Measurements from ENCODE around the gene EXOC4. TPM values are rescaled to one million over a fixed set of nuclear protein-coding genes. Genes with fewer than 3 reads are reported as not detected.

Gene EXOC4
- total and polyA plus RNA-seq, 2 of the 13 experiments (the other 11 are each of a cell fraction or from before 2014, with no cell fraction given) = 22.5 to 39.0 TPM

DNA sequence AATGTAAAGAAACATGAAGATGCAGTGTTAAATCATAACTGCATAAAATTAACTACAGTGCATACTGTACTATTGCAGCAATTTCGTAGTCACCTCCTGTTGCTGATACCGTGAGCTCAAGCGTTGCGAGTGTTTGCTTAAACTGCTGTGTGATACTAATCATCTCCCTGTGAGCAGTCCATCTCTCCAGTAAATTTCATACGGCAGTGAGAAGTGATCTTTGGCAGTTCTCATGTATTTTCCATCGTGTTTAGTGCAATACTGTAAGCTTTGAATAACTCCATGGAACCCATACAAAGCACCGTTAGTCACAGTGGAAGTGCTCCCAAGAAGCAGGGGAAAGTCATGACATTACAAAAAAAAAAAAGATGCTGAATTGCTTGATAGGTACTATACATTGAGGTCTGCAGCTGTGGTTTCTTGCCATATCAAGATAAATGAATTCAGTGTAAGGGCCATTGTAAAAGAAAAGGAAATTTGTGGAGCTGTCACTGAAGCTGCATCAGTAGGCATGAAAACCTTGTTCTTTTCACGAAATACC is 360.4 kb downstream of the EXOC4 start:
- 95% methylated on average over 8 of the region's 8 CpGs for WGBS (ENCODE audit: low lambda C conversion rate)
- Histone ChIP-seq H3K36me3 (replicated peaks in 1 of 2; ENCODE audit: control insufficient read depth in 1 of 2, insufficient read depth in 2 of 2, low read length in 2 of 2) (no peaks in the 10 kb centered on the region), H3K79me2 (ENCODE audit: insufficient read depth, low read length) (no peaks in the 10 kb centered on the region), H3K4me2 (ENCODE audit: low read depth, low read length) (no peak overlapping the region), H4K20me1 (ENCODE audit: insufficient read depth, low read length) (no peaks in the 10 kb centered on the region), H3K4me1 (ENCODE audit: insufficient read depth, low read length) (no peaks in the 10 kb centered on the region), H3K27me3 (ENCODE audit: control insufficient read depth in 1 of 2, insufficient read depth in 2 of 2, low read length in 2 of 2) (no peaks in the 10 kb centered on the region), H3K9ac (ENCODE audit: insufficient read depth, low read depth, low read length) (no peak overlapping the region), H3K27ac (ENCODE audit: extremely low read length, insufficient read depth, low read length) (no peak overlapping the region), H3K9me3 (ENCODE audit: low read length) (no peaks in the 10 kb centered on the region), H3K4me3 (replicated peaks in 1 of 3; ENCODE audit: insufficient read depth in 1 of 3, low read depth in 2 of 3, low read length in 3 of 3) (no peak overlapping the region), H2AFZ (ENCODE audit: low read length) (no peak overlapping the region)
- no peak for DNase-seq (ENCODE audit: low spot score)
- intact Hi-C loops (cut with micrococcal nuclease; ENCODE audit: unreplicated experiment) (no loop called here), in situ Hi-C loops (cut with HindIII; ENCODE audit: extremely low pct_ligation_motif_present, low pct_unique_long_range_greater_than_20kb) (no loop called here)
- no peak for ATAC-seq
- FAIRE-seq = no peak
- no TSS peak for BruUV-seq (replicated peaks)
- POLR2A ChIA-PET = no interaction called here
- CTCF ChIA-PET (ENCODE audit: low intra/inter-chr PET ratio, low total read pairs) = no interaction called here
- TF ChIP-seq ZNF343 (CRISPR knock-in tag; IDR thresholded peaks at IDR 0.05) = no peak
- TF ChIP-seq ZBTB20 (CRISPR knock-in tag; IDR thresholded peaks at IDR 0.05; ENCODE audit: borderline replicate concordance, low read depth) = no peak
- no peak for TF ChIP-seq TBP (CRISPR knock-in tag; IDR thresholded peaks at IDR 0.05)
- no peak for TF ChIP-seq JUNB (CRISPR knock-in tag; IDR thresholded peaks at IDR 0.05; ENCODE audit: borderline replicate concordance)
- TF ChIP-seq, protein P1, sequence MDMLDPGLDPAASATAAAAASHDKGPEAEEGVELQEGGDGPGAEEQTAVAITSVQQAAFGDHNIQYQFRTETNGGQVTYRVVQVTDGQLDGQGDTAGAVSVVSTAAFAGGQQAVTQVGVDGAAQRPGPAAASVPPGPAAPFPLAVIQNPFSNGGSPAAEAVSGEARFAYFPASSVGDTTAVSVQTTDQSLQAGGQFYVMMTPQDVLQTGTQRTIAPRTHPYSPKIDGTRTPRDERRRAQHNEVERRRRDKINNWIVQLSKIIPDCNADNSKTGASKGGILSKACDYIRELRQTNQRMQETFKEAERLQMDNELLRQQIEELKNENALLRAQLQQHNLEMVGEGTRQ (IDR thresholded peaks at IDR 0.05; ENCODE audit: low read depth, low read length) = no peak
- TF ChIP-seq, protein P1 (CRISPR knock-in tag; IDR thresholded peaks at IDR 0.05; ENCODE audit: borderline replicate concordance) = no peak
- TF ChIP-seq, protein P2, sequence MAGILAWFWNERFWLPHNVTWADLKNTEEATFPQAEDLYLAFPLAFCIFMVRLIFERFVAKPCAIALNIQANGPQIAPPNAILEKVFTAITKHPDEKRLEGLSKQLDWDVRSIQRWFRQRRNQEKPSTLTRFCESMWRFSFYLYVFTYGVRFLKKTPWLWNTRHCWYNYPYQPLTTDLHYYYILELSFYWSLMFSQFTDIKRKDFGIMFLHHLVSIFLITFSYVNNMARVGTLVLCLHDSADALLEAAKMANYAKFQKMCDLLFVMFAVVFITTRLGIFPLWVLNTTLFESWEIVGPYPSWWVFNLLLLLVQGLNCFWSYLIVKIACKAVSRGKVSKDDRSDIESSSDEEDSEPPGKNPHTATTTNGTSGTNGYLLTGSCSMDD (CRISPR knock-in tag; IDR thresholded peaks at IDR 0.05) = no peak
- TF ChIP-seq ZNF615 (CRISPR knock-in tag; IDR thresholded peaks at IDR 0.05; ENCODE audit: borderline replicate concordance) = no peak
- no peak for TF ChIP-seq ZBTB3 (CRISPR knock-in tag; IDR thresholded peaks at IDR 0.05; ENCODE audit: borderline replicate concordance, low read depth)
- no peak for TF ChIP-seq CENPBD1 (CRISPR knock-in tag; IDR thresholded peaks at IDR 0.05; ENCODE audit: borderline replicate concordance, low read depth)
- no peak for TF ChIP-seq ZNF605 (CRISPR knock-in tag; IDR thresholded peaks at IDR 0.05)
- TF ChIP-seq MAX (IDR thresholded peaks at IDR 0.05) = no peak
- no peak for TF ChIP-seq PHF5A (CRISPR knock-in tag; IDR thresholded peaks at IDR 0.05; ENCODE audit: low read depth, unreplicated experiment)
- TF ChIP-seq ZFP36 (IDR thresholded peaks at IDR 0.05; ENCODE audit: borderline replicate concordance, low read depth, low read length, partially characterized antibody) = no peak

Measured in HepG2 (cell line).